Activated CD8-positive, alpha-beta memory T cell treated with anti-CD3 and anti-CD28 coated beads for 48 hours (primary cell): ENCODE results near the gene AKAP6.

ENCODE experiments used
- DNase-seq, 3 experiments: peaks; one replicate each; pipeline ENCODE4 v3.0.0-alpha.2; 2020; ENCODE audit warnings: low read depth in 2 of 3, low spot score in 2 of 3

The AKAP6 gene

DNA sequence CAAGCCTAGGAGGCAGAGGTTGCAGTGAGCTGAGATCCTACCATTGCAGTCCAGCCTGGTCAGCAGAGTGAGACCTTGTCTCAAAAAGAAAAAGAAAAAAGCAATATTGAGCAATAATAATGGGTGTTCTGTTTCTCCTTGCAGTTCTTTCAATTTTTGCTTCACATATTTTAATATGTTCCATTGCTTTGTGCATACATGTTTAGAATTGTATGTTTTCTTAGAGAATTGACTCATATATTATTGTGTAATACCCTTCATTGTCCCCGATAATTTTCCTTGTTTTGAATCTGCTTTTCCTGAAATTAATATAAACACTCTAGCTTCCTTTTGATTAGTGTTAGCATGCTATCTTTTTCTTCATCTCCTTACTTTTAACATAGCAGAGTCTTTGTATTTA lies 471.2 kb downstream of the AKAP6 start:
- DNase-seq = no peak

DNA sequence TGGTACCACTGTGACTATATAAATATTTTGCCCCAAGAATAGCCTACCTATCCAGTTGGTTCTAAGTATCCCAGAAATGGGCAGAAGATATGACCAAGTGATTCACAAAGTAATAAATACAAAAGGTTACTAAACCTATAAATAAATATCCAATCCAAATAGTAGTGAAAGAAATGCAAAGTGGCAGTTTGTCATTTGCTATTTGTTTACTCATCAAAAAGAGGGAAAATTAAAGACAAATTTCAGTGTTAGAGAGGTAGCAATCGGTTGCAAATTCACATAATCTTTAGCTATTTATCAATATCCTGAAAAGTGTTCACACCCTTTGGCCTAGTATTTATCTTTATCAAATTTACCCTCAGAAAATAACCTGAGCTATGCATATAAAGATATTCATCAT lies 473.2 kb downstream of the AKAP6 start:
- DNase-seq = no peak

DNA sequence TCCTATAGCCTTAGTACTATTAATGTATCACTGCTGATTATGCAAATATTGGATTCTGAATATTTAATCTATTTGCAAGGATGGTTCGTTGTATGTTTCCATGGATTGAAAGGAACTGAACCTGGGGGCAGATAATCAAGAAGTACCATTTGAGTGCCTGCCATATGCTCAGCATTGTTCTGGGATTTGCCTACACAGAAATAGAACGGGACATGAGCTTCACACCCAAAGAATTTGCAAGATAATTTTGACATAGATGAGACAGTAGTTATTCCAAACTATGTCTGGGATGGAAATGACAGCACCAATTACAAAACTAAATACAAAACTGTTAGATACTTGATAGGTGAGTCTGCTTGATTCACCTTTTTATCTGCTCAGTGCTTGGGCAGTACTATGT lies 476.9 kb downstream of the AKAP6 start:
- DNase-seq = no peak

DNA sequence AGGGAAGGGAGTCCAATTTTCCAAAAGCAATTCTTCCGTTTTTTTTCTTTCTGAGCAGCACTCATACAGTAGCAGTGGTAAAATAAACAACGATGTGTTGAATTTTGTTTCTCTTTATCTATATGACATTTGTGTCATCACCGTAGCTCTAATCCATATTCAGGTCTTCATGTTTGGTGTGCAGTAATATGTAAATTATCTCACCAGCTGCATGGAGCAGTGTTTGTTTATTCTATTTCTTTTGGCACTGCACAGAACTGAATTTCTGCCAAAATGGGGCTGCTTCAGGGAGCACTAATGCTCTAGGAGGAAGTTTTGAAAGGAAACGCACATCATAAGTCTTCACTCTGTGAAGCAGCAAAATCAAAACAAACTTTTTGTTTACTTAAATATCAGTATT lies 479.5 kb downstream of the AKAP6 start:
- DNase-seq = no peak

DNA sequence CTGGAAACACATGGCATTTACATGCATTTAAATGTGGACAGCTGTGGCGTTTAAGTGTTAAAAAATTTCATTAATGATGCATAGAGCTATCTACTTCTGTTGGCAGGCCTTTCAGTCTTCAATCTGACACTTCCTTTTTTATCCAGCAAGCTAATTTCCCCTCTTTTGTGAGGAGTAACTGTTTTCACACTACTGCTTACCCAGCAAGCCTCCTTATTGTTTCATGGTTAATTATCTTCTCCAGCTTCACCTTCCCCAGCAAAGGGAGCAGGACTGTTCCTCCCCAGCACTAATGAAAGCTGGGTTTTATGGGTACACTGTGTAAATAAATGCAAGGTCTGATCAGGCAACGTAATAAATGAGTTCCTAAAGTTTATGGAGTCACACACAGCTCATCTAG lies 480.2 kb downstream of the AKAP6 start:
- no peak for DNase-seq

DNA sequence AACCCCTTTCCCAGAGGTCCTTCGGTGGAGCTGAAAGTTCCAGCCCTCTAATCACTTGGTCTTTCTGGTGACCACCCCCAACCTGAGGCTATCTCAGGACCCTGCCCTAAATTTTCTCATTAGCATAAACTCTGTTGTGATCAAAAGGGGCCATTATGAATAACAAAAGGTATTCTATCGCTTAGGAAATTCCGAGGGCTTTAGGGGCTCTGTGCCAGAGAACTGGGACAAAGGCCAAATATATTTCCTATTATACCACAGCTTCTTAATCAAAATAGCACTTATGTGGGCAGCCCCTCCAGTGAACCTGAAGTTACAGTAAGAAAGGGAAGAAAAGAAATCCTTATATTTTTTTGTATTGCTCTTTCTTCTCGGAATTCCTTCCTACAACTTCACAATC lies 484.3 kb downstream of the AKAP6 start:
- DNase-seq = no peak

DNA sequence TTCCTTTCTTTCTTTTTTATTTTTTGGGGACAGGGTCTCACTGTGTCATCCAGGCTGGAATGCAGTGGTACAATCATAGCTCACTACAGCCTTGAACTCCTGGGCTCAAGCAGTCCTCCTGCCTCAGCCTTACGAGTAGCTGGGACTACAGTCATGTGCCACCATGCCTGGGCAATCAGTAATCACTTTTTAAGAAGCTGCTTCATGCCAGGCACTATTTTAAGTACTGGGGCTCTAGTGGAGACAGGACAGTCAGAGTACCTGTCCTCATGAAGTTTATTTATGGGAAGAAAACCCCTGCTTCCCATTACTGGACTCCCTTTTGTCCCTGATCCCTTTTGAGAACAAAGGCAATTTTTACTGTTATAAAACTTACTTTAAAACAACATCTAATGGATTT lies 485.6 kb downstream of the AKAP6 start:
- no peak for DNase-seq

DNA sequence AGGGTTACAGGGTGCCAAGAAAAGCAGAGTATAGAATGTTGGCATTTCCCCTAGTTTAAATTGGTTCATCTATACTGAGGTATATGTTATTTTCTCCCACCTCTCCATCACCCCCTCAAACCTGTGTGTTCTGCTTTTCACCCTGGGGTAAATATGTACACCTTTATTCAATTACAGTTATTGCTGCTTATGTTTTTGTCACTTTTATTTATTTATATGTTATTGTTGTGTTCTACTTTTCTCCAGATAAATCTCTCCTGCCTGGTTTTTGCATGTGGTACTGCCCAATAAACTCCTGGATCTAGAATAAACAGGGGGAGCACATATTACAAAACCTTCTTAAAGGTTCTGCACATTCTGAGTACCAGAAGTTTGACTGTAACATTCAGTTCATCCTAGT lies 487.5 kb downstream of the AKAP6 start:
- DNase-seq = no peak

DNA sequence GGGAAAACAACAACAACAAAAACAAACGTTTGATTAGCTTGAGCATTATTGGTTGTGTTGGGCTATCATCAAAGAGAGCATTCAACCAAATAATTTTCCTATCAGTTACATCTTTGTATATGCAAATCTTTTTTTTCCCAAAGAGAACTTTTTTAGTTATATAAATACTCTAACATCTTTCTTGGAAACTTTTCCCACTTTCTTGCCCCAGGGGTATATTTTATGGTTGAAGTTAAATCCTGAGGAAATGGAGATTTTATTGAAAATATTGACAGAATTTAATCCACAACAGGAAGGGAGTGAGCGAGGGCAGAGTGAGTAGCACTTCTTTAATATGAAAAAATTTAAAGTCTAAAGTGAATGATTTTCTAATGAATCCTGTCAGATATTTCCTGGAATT lies 488.7 kb downstream of the AKAP6 start:
- no peak for DNase-seq

DNA sequence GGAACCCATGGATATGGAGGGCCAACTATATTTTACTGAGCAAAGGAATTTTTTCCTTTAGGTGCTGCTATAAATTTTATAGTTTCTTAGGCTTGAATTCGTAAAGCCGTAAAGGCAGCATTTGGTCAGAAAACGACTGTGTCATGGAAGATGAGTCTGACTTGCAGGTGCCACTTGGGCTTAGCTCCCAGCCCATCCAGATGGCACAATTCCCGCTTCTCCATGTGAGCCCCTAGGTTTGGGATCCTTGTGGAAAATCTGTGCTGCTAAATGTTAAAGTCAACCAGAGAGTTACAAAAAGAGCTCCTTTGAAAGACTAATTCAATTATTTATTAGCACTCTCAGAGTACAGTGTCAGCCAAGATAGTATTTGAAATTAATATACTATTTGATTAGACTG lies 489.5 kb downstream of the AKAP6 start:
- no peak for DNase-seq

DNA sequence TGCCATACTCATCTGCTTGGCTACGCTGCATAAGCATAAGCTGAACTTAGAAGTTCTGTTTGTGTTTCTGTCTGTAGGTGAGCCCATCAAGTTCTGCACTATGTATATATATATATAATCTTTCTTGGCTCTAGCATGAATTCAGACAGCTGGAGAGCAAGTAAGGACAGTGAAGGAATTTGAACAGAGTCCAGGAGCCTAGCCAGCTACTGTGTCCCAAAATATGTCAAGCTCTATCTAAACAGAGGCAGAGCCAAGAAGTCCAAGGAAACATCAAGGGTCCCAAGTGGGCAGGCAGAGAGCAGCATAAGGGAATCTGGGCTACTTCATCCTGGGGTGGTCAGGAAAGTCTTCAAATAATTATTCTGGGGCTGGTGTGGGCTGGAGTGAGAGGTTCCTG lies 491.1 kb downstream of the AKAP6 start:
- DNase-seq = no peak

DNA sequence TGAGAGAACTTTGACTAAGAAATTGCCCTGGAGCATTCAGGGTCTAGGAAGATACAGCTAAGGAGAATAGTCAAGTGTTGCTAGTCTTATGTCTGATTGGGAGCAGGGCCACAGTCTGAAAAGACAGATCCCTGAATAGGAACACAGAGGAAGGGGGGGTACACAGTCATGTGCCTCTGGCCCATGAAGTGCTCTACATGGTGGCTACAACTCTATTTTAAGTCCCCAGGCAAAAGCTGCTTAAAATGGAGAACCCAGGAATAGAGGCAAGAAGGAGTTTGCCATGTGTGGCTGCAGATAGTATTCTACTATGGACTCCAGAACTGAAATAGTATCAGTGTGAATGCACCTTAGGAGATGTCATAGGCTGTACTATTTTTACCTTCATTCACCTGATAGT lies 491.6 kb downstream of the AKAP6 start:
- DNase-seq = no peak

DNA sequence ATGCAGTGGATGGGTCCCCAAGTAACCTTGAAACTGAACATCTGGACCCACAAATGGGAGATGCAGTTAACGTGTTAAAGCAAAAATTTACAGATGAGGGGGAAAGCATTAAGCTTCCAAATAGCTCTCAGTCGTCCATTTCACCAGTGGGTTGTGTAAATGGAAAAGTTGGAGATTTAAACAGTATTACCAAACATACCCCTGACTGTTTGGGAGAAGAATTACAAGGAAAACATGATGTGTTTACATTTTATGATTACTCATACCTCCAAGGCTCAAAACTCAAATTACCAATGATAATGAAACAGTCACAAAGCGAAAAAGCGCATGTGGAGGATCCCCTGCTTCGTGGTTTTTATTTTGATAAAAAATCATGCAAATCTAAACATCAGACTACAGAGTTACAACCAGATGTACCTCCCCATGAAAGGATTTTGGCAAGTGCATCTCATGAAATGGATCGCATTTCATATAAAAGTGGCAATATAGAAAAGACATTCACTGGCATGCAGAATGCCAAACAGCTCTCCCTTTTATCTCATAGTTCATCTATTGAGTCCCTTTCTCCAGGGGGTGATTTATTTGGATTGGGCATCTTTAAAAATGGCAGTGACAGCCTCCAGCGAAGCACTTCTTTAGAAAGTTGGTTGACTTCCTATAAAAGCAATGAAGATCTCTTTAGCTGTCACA lies 493.0 kb downstream of the AKAP6 start:
- no peak for DNase-seq

DNA sequence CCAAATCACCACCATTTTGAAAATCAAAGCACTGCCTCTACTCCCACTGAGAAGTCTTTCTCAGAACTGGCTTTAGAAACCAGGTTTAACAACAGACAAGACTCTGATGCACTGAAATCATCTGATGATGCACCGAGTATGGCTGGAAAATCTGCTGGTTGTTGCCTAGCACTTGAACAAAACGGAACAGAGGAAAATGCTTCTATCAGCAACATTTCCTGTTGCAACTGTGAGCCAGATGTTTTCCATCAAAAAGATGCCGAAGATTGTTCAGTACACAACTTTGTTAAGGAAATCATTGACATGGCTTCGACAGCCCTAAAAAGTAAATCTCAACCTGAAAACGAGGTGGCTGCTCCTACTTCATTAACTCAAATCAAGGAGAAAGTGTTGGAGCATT lies 494.6 kb downstream of the AKAP6 start:
- DNase-seq = no peak

DNA sequence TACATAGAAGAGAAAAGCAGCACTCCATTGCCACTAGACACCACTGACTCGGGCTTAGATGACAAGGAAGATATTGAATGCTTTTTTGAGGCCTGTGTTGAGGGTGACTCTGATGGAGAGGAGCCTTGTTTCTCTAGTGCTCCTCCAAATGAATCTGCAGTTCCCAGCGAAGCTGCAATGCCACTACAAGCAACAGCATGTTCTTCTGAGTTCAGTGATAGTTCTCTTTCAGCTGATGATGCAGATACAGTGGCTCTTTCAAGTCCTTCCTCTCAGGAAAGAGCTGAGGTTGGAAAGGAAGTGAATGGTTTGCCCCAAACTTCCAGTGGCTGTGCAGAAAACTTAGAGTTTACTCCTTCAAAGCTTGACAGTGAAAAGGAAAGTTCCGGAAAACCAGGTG lies 495.1 kb downstream of the AKAP6 start:
- no peak for DNase-seq

DNA sequence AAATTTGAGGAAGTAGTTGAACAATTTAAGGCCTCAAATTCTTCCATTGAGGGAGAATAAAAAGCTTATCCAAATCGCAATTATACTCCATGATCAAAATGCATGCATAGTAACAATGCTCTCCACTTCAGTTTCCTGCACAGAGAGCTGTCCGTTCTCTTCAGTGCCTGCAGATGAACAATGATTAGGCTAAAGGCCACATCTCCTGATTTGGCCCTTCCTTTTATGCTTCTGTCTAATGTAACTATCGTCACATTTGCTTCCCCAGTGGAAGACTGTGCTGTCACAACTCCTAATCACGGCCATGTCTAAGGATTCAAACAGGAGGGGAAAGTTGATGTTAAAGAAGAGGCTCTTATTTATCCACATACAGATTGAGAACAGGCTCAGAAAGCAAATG lies 496.0 kb downstream of the AKAP6 start:
- DNase-seq = no peak

DNA sequence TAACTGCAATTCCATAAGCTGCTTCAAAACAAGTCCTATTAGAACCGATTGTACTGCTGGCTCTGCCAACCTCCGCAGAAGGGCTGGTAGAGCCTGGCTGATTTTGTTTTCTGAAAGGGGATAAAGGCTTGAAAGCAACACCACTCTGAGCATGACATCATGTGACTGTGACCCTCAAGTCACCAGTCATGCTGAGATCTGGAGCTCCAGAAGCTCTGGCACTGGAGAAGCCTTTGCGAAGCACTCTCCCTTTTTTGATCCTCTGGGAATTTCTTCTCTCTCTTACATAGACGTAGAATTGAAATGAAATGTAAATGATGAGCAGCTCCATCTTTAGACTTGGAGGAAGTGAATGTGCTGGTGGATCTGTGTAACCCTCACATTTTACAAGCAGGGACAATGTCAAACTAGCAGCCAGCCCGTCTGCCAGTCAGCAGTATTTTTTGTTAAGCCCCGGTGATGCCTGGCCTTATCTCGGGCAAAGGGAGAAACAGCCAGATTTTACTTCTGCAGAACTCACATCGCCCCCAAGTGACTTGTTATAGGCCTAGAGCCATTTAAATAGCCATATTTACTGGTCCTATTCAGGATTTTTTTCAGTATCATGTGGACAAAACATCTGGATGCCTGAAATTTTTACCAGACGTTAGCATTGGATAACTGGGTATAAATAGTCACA lies 497.4 kb downstream of the AKAP6 start:
- no peak for DNase-seq

DNA sequence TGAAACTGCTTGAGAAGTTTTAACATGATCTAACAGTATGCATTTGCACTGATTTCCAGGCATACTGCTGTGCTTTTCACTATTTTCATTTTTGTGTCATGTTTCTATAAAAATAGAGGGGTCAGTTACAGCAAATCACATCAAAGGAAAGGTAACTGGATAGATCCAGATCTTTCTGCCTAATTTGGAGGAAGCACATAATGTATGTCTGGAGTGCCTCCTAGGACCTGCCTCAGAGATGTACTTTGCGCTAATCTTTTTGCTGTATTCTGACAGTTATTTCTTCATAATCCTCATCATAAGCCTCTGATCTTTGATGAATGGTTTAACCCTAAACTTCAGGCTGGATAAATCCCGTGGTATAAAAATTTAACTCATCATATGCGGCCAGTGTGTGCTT lies 498.4 kb downstream of the AKAP6 start:
- DNase-seq = no peak

DNA sequence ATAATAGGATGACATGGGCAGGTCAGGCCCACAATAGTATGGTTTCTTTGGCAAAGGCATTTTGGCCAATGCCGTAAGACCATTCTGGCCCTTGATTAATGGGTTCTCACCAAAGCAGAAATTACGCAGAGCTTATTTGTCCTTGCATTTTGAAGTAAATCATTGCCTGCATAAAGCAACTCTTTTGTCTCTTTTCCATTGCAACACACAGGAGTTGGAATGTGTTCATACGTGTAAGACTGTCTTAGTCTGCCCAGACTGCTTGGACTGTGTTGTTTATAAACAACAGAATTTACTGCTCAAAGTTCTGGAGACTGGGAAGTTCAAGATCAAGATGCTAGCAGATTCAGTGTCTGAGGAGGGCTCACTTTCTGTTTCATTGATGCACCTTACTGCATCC lies 506.8 kb downstream of the AKAP6 start:
- no peak for DNase-seq

DNA sequence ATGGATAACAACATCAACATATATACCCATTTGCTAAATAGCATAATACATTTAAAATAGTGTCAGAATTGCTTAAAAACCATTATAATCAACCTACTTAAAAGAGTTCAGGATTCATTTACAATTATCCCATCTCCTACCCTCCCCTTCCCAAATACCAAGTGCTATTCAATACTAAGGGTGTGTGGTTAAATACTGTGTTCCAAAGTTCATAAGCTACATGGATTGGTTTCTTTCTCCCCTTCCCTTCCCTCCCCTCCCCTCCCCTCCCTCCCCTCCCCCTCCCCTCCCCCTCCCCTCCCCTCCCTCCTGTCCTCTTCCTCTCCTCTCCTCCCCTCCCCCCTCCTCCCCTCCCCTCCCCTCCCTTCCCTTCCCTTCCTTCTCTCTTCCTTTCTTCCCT lies 512.6 kb downstream of the AKAP6 start:
- no peak for DNase-seq

DNA sequence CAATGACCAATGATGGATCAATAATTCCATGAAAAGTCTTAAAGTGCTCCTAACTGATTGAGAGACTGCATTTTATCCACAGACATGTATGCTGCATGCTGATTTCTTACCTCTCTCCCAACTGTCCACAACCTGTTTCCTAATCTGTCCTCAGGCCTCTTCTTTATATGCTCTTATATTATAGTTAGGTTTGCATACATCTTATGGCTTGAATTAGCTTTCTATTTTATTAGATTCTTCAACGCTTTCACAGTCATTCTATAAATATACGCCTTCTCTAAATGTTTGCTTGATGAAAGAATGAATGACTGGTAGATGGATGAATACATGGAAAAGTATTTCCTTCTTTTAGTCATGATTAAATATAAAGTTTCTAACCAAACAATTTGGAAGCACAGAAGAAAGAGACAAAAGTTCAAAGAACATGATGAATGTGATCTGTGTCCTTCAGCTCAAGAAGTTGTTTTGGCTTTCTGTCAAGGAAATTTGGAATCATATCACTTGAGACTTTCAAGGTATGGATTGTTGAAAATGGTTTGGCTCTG lies 517.8 kb downstream of the AKAP6 start:
- no peak for DNase-seq

DNA sequence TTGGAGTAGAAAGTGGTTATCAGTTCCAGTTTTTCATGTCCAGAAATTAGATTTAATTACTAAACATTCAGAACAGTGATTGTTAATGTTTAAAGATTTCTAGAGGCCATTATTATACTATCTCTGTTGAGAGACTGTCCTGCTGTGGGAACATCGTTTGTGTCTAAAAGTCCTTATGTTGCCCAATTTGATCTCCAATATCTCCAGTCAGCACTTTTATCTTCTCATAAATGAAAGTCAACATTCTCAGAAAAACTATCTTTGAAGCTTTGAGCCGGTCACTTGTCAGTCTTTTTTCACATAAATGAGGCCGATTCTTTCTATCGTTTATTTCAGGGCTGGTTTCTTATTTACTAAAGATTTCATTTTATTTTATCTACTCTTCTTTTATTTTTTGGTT lies 518.8 kb downstream of the AKAP6 start:
- DNase-seq = no peak

DNA sequence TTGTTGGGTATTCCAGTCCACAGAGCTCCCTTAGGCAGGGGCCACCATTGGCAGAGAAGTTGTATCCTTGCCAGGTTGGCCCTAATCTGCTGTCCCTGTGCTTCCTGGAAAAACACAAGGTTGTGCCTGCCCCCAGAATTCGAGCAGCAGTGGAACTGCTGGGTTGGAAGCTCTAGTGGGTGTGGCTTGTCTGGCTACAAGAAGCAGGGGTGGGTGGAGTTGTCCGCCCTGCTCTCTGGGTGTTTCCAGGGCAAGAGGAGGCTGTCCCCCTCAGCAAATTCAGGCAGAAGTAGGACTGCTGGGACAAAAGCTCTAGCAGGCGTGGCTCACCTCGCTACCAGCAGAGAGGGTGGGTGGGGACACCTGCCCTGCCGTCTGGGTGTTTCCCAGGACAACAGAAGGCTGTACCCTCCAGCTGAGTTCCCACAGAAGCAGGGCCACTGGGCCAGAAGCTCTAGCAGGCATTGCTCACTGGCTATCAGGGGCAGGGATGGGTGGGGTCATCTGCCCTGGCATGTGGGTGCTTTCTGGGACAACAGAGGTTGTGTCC lies 536.8 kb downstream of the AKAP6 start:
- no peak for DNase-seq
